HG03521 (cell line): ENCODE data around the gene METRN.
"Not testable (repeated sequence)": the region's sequence is repeated elsewhere in the genome, so short reads cannot be mapped to it uniquely, and the experiment has no call there.

Source experiments
- ATAC-seq: cut with Tn5 transposase; IDR thresholded peaks from one replicate; pipeline ENCODE4 v1.9.1; 2021; ENCODE audit warnings: mild to moderate bottlenecking, moderate library complexity; ENCODE audit not compliant: unreplicated experiment

METRN gene

GRCh38 chr16:754121-754607 lies 39.2 kb downstream of the METRN start:
- ATAC-seq = not testable (repeated sequence)

- no peak for ATAC-seq
Observed at GRCh38 chr16:754656-755055, 39.7 kb downstream of the METRN start.

GRCh38 chr16:756428-756827 lies 41.5 kb downstream of the METRN start:
- no peak for ATAC-seq

GRCh38 chr16:759110-759910 lies 44.4 kb downstream of the METRN start:
- no peak for ATAC-seq

GRCh38 chr16:760065-760464 lies 45.1 kb downstream of the METRN start:
- ATAC-seq = no peak

- no peak for ATAC-seq
Observed at GRCh38 chr16:760545-761343, 45.8 kb downstream of the METRN start, which contains the start of gene MSLN. Gene MSLN (plus strand): TSS chr16:760734. CDS start chr16:762681, 1,947 bp downstream.

- ATAC-seq = no peak
Observed at GRCh38 chr16:761625-762513, 47.0 kb downstream of the METRN start.

GRCh38 chr16:762595-763268 lies 47.8 kb downstream of the METRN start:
- no peak for ATAC-seq

- no peak for ATAC-seq
Observed at GRCh38 chr16:763369-764183, 48.7 kb downstream of the METRN start.

GRCh38 chr16:764184-764750 lies 49.3 kb downstream of the METRN start:
- no peak for ATAC-seq

GRCh38 chr16:764848-765487 lies 50.0 kb downstream of the METRN start:
- no peak for ATAC-seq

- no peak for ATAC-seq
Observed at GRCh38 chr16:765488-765865, 50.6 kb downstream of the METRN start.

- no peak for ATAC-seq
Observed at GRCh38 chr16:766008-766819, 51.3 kb downstream of the METRN start.

GRCh38 chr16:766820-767640 lies 52.1 kb downstream of the METRN start:
- ATAC-seq = no peak

- no peak for ATAC-seq
Observed at GRCh38 chr16:767743-768235, 52.9 kb downstream of the METRN start.

- no peak for ATAC-seq
Observed at GRCh38 chr16:768428-768827, 53.5 kb downstream of the METRN start.
